Cardiac fibroblast (primary cell): ENCODE measurements around the gene USH1C.
A peak's percentile ranks its signal among the peaks of the same experiment; 100 is the strongest.

Experiments used
- DNase-seq, 2 donors: peaks; one replicate each; pipeline versions ENCODE4 v3.0.0 to v3.0.0-alpha.2; 2010; ENCODE audit warnings: low read depth in 2 of 2
- H3K4me3 ChIP-seq, 2 donors: replicated peaks in 1 of 2; 1 replicate in 1 of 2; 2 replicates in 1 of 2; pipeline ENCODE4 v1.5.1; 2011; ENCODE audit warnings: low read depth in 2 of 2, low read length in 2 of 2, mild to moderate bottlenecking in 2 of 2, moderate library complexity in 1 of 2
- TF ChIP-seq, protein P1 (sequence below): IDR thresholded peaks from one replicate; pipeline ENCODE4 v1.5.1; 2011; ENCODE audit warnings: low read depth, mild to moderate bottlenecking, low read length, inconsistent platforms

Gene USH1C

GRCh38 chr11:17504330-17505107 is 39.7 kb downstream of the USH1C start:
- DNase-seq, result peak; percentile 77
- no peak overlapping the region for H3K4me3 ChIP-seq
- TF ChIP-seq, protein P1, sequence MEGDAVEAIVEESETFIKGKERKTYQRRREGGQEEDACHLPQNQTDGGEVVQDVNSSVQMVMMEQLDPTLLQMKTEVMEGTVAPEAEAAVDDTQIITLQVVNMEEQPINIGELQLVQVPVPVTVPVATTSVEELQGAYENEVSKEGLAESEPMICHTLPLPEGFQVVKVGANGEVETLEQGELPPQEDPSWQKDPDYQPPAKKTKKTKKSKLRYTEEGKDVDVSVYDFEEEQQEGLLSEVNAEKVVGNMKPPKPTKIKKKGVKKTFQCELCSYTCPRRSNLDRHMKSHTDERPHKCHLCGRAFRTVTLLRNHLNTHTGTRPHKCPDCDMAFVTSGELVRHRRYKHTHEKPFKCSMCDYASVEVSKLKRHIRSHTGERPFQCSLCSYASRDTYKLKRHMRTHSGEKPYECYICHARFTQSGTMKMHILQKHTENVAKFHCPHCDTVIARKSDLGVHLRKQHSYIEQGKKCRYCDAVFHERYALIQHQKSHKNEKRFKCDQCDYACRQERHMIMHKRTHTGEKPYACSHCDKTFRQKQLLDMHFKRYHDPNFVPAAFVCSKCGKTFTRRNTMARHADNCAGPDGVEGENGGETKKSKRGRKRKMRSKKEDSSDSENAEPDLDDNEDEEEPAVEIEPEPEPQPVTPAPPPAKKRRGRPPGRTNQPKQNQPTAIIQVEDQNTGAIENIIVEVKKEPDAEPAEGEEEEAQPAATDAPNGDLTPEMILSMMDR, result peak; percentile 98

DNA sequence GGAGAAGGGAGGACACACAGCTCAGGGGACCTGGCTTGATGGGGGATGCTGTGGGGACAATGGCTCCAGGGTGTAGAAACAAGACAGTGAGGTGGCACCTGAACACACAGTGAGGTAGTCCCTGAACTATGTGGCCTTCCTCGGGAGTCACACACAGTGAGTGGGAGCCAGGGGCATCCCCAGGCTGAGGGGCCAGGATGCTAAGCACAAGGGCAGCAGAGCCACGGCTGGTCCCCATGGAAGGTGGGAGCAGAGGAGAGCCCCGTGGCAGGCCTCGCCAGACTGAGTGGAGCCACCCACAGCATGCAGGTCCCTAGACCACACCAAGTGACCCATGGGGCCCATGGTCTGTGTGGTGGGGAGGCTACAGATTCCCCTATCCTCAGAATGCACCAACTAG is 41.6 kb downstream of the USH1C start:
- H3K4me3 ChIP-seq, result no peak overlapping the region
- TF ChIP-seq, protein P1, result no peak
- DNase-seq, result no peak

DNA sequence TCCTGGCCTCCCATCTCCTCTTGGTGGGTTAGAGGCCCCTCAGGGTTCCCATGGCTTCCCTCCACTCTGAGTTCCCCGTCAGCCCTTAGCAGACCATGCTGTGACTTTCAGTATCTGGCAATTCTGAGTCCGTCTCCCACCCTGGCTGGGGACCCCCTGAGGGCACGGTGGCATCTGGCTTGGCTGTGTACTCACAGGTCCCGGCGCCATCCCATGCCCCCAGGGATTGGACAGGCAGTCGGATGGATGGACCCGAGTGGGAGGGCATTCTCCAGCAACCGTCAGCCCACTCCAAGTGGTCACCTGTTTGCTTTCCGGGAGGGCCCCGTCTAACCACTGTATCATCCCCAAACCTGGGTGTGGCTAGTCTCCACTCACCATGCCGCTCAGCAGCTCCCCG is 43.5 kb downstream of the USH1C start:
- DNase-seq, result no peak
- TF ChIP-seq, protein P1, result no peak

DNA sequence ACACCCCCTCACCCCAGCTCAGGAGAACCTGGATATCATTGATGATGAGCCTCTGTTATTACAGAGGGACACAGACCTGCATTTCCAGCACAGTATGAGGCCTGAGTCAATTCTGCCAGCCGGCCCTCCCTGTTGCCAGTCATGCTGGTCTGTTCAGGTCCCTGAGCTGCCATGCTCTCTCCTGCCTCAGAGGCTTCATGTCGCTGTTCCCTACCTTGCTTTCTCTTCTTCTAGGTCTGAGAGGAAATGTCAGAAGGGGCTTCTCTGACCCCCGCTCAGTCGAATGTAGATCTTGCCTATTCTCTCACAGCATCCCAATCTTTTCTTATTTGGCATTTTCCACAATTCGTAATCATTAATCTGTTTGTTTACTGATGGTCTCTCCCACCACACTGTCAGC is 45.7 kb downstream of the USH1C start:
- TF ChIP-seq, protein P1, result peak; percentile 26
- DNase-seq, result no peak
- H3K4me3 ChIP-seq, result no peak overlapping the region

More for the DNA sequence above, 43.5 kb downstream of the USH1C start:
- H3K4me3 ChIP-seq, result no peak overlapping the region

GRCh38 chr11:17498058-17498457 is 46.2 kb downstream of the USH1C start:
- DNase-seq, result no peak
- no peak overlapping the region for H3K4me3 ChIP-seq
- TF ChIP-seq, protein P1, result no peak

GRCh38 chr11:17496406-17496805 is 47.8 kb downstream of the USH1C start:
- DNase-seq, result peak; percentile 69 to 79
- TF ChIP-seq, protein P1, result no peak
- H3K4me3 ChIP-seq, result no peak overlapping the region
